Spleen (tissue), 7 donors: ENCODE results near the gene HMCN2.

Experiments
- CTCF ChIP-seq, 11 experiments: fragments of 200-600 bp in 7 of 11; fragments of 450-650 bp in 4 of 11; sonication (generic) in 4 of 11; IDR thresholded peaks in 8 of 11; conservative IDR thresholded peaks in 3 of 11; 1 replicate in 7 of 11; 2 replicates in 4 of 11; pipeline versions ENCODE4 v1.4.0 to v1.8.0; 2016 to 2021; ENCODE audit warnings: antibody characterized with exemption in 11 of 11, inconsistent platforms in 4 of 11, mild to moderate bottlenecking in 1 of 11
- POLR2A ChIP-seq, 3 donors: fragments of 450-650 bp; IDR thresholded peaks; one replicate each; pipeline ENCODE4 v1.5.1; 2017; ENCODE audit warnings: antibody characterized with exemption in 3 of 3, mild to moderate bottlenecking in 1 of 3
- POLR2AphosphoS5 ChIP-seq, 3 donors: sonication (generic); formaldehyde crosslinking; IDR thresholded peaks; one replicate each; pipeline ENCODE4 v1.5.1; 2017; ENCODE audit warnings: antibody characterized with exemption in 3 of 3
- donor health status: DM: no; HTN: no; CAD: no; lungs with moderate emphysema.
- donor health status: DM: no; HTN: no; CAD: no.
- donor health status: DM: no; HTN: no; CAD: no.

GRCh38 chr9:130432796-130433167 lies 167.2 kb downstream of the HMCN2 start:
- TF ChIP-seq POLR2AphosphoS5 (IDR thresholded peaks at IDR 0.05) (no peak), CTCF (IDR thresholded peaks at IDR 0.05 in 8 of 11, conservative IDR thresholded peaks at IDR 0.05 in 3 of 11) (no peak), POLR2A (IDR thresholded peaks at IDR 0.05) (no peak)
